ENCODE data around the gene ACOX2. TPM values are rescaled to one million over a fixed set of nuclear protein-coding genes. Genes with fewer than 3 reads are reported as not detected.

The ACOX2 gene
- total and polyA plus RNA-seq, 4 donors: 5.3 to 24.4 (median 11.6) TPM

DNA sequence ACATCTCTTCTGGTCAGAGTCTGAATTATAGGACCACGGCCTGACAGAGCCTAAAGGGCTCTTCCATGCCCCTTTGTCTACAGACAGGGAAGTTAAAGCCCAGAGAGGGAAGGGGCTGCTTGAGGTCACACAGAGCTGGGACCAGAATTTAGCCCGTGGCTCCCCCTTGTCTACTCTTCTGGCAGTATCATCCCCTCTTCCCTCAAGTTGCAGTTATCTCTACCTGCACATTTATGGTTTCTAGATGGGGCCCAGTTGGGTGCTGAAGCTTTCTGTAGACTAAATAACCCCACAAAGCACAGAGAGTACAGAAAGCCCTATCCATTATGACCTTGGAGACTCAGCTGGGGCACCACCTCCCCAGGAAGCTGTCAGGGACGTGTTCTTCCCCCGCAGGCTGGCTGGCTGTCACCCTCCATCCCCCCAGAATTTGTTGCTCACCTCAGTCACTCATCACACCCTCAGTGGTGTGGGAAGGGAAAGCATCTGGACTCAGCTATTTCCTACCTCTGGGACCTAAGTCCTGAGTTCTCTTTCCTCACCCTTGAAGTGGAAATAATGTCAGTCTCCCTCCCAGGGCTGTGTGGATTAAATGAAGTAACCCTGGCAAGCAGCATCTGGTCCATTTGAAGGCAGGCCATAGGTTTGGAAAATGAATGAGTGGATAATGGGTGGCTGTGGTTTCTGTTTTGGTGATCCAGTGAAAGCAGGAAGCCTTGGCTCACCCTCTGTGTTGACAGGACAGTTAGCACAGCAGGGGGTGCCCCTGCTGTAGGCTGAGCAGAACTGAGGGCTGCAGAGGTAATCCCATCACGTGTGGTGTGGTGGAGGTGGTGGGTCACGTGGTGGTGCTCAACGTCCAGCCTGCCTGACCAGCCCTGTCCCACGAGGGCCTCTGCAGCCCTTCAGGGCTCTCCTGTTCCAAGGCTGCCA, 16.3 kb downstream of the ACOX2 start:
- DNase-seq (no peak), ATAC-seq (ENCODE audit: insufficient read depth, low FRiP score) (no peak)
- Histone ChIP-seq H3K27ac (ENCODE audit: low read depth in 1 of 2, low read length in 1 of 2) (no peak overlapping the region), H3K27me3 (ENCODE audit: control insufficient read depth in 3 of 3, insufficient read depth in 3 of 3, low read length in 2 of 3) (no peaks in the 10 kb centered on the region), H3K4me1 (ENCODE audit: control insufficient read depth in 5 of 5, insufficient read depth in 5 of 5, low read length in 5 of 5) (peaks cover 0 to 10% (median 0%) of the 10 kb centered on the region in 5 donors), H3K36me3 (ENCODE audit: control insufficient read depth in 4 of 4, insufficient read depth in 4 of 4, low read length in 4 of 4) (peaks cover 0 to 25% (median 20%) of the 10 kb centered on the region in 4 donors), H3K9ac (ENCODE audit: insufficient read depth in 1 of 2, low read length in 2 of 2) (no peak overlapping the region), H3K4me3 (no peak overlapping the region), H3K9me3 (ENCODE audit: control insufficient read depth in 4 of 4, insufficient read depth in 3 of 4, low read length in 3 of 4) (no peaks in the 10 kb centered on the region)
- WGBS, 2 donors: 75% methylated on average over 8 of the region's 8 CpGs
- TF ChIP-seq, protein P1, sequence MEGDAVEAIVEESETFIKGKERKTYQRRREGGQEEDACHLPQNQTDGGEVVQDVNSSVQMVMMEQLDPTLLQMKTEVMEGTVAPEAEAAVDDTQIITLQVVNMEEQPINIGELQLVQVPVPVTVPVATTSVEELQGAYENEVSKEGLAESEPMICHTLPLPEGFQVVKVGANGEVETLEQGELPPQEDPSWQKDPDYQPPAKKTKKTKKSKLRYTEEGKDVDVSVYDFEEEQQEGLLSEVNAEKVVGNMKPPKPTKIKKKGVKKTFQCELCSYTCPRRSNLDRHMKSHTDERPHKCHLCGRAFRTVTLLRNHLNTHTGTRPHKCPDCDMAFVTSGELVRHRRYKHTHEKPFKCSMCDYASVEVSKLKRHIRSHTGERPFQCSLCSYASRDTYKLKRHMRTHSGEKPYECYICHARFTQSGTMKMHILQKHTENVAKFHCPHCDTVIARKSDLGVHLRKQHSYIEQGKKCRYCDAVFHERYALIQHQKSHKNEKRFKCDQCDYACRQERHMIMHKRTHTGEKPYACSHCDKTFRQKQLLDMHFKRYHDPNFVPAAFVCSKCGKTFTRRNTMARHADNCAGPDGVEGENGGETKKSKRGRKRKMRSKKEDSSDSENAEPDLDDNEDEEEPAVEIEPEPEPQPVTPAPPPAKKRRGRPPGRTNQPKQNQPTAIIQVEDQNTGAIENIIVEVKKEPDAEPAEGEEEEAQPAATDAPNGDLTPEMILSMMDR (IDR thresholded peaks at IDR 0.05; ENCODE audit: control extremely low read depth, extremely low read depth): no peak

DNA sequence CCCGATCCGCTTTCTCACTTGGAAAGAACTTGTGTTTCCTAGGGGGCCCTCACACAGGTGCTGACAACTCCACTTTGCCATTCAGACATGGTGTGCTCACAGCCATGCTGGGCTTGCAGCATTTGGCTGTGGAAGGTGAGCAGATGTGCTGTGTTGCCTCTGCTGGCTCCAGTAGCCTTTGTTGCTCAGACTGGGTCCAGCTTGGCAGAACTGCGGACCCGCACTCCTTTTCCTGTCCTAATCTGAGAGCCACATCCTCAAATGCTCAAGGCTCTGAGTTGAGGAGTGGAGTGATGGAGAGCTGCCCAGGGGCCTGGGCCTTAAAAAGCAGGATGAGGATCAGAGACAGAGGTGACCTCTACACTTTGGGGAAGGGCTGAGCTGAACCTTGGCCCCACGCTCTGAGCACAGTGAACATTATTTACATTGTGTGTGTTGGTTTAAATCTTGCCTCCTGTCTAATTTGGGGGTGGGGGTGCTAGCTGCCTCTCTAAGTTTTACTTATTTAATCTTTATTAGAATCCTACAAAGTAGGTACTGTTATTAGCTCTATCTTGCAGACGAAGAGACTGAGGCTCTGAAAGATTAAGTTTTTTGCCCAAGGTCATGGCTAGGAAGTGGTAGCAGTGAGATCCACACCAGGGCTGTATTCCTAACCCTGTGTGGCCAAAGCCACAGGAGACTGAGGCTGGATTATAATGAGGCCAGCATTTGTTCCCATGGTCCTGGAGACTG, 17.2 kb downstream of the ACOX2 start:
- no peak overlapping the region for H3K27ac ChIP-seq (ENCODE audit: low read depth in 1 of 2, low read length in 1 of 2)
- no peaks in the 10 kb centered on the region for H3K9me3 ChIP-seq (ENCODE audit: control insufficient read depth in 4 of 4, insufficient read depth in 3 of 4, low read length in 3 of 4)
- H3K4me3 ChIP-seq: no peak overlapping the region
- peaks cover 0 to 25% (median 17%) of the 10 kb centered on the region in 4 donors for H3K36me3 ChIP-seq (ENCODE audit: control insufficient read depth in 4 of 4, insufficient read depth in 4 of 4, low read length in 4 of 4)
- TF ChIP-seq, protein P1 (IDR thresholded peaks at IDR 0.05; ENCODE audit: control extremely low read depth, extremely low read depth): no peak
- H3K9ac ChIP-seq (ENCODE audit: insufficient read depth in 1 of 2, low read length in 2 of 2): no peak overlapping the region
- no peak for DNase-seq
- peaks cover 0 to 10% (median 0%) of the 10 kb centered on the region in 5 donors for H3K4me1 ChIP-seq (ENCODE audit: control insufficient read depth in 5 of 5, insufficient read depth in 5 of 5, low read length in 5 of 5)
- ATAC-seq (ENCODE audit: insufficient read depth, low FRiP score): no peak
- 96% methylated on average over 6 of the region's 6 CpGs for WGBS, 2 donors
- no peaks in the 10 kb centered on the region for H3K27me3 ChIP-seq (ENCODE audit: control insufficient read depth in 3 of 3, insufficient read depth in 3 of 3, low read length in 2 of 3)

DNA sequence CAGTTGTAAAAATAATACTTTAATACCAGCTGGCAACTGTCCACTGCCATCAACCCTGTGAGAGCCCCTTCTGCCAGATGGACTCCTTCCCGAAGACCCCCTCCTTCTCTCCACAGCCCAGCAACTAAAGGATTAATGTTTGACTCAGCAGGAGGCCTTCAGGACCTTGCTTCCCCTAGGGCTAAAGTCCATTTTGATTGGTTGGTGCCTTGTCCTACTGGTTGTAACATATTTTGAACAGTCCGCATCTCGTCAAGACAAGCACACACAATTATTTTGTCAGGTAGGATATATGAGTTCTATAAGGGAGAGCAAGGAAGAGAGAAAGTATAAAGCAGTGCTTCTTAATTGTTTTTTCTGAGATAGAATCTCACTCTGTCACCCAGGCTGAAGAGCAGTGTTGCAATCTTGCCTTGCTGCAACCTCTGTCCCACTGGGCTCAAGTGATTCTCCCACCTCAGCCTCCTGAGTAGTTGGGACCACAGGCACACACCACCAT, 18.6 kb downstream of the ACOX2 start:
- ATAC-seq (ENCODE audit: insufficient read depth, low FRiP score) (no peak), DNase-seq (peak; percentile 48 to 63 (median 49))
- H3K36me3 ChIP-seq (ENCODE audit: control insufficient read depth in 4 of 4, insufficient read depth in 4 of 4, low read length in 4 of 4): peaks cover 0 to 28% (median 20%) of the 10 kb centered on the region in 4 donors
- H3K4me3 ChIP-seq: no peak overlapping the region
- H3K9ac ChIP-seq (ENCODE audit: insufficient read depth in 1 of 2, low read length in 2 of 2): no peak overlapping the region
- no peaks in the 10 kb centered on the region for H3K9me3 ChIP-seq (ENCODE audit: control insufficient read depth in 4 of 4, insufficient read depth in 3 of 4, low read length in 3 of 4)
- no peak overlapping the region for H3K27ac ChIP-seq (ENCODE audit: low read depth in 1 of 2, low read length in 1 of 2)
- H3K4me1 ChIP-seq (ENCODE audit: control insufficient read depth in 5 of 5, insufficient read depth in 5 of 5, low read length in 5 of 5): peaks cover 0 to 10% (median 0%) of the 10 kb centered on the region in 5 donors
- WGBS, 2 donors: 76 to 80% methylated on average over 3 of the region's 3 CpGs
- TF ChIP-seq, protein P1 (IDR thresholded peaks at IDR 0.05; ENCODE audit: control extremely low read depth, extremely low read depth): no peak
- H3K27me3 ChIP-seq (ENCODE audit: control insufficient read depth in 3 of 3, insufficient read depth in 3 of 3, low read length in 2 of 3): no peaks in the 10 kb centered on the region
